ENCODE results near the gene KCNK15.

Gene KCNK15

DNA sequence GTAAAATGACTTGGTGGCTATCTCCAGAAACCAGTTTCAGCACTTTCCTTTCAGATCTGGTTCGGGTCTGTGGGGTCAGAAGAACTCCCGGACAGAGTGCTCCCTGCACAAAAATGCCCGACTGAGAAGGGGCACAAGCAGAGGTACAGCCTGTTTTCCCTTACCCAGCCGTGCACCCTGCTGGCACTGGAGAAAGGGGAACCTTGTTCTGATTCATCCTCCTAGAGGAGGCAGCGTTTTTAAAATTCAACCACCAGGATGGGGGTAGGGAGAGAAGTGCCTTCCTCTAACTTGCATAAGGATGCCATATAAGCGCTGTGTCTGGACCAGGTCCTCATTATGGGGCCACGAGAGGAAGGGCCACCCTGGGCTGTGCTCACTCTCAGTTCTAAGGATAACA, 47.1 kb downstream of the KCNK15 start:
- no peak for DNase-seq

DNA sequence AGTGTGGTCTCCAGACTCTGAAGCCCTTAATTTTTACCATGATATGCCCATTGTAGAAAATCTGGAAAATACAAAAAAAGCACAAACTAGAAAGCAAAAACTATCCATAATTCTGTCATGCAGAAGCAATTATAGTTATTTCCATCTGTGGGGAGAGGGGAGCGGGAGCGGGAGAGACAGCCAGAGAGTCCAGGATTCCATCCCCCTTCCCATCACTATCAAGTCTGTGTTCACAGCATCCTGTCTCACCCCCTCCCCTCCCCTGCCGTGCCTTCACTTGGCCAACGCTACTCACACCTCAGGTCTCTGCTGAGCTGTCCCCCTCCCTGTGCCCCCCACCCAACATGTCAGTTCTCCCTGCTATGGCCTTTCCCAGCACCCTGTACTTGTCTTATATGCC, 50.2 kb downstream of the KCNK15 start:
- no peak for DNase-seq

DNA sequence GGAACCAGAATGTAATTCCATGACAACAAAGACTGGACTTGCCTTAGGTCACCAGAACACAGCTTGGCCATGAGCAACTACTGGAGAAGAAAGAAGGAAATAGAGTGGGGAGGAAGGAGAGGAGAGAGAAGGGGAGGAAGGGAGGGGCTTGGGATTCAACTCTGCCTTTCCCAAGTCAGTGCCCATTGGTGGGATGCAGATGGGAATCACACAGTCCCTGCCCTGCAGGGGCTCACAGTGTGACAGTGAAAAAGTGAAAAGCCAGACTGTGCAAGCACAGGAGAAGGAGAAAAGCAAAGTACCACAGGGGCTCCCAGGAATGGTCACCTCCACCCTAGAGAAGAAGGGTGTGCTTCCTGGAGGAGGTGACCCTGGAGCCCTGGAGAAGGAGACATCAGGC, 50.6 kb downstream of the KCNK15 start:
- no peak for DNase-seq

DNA sequence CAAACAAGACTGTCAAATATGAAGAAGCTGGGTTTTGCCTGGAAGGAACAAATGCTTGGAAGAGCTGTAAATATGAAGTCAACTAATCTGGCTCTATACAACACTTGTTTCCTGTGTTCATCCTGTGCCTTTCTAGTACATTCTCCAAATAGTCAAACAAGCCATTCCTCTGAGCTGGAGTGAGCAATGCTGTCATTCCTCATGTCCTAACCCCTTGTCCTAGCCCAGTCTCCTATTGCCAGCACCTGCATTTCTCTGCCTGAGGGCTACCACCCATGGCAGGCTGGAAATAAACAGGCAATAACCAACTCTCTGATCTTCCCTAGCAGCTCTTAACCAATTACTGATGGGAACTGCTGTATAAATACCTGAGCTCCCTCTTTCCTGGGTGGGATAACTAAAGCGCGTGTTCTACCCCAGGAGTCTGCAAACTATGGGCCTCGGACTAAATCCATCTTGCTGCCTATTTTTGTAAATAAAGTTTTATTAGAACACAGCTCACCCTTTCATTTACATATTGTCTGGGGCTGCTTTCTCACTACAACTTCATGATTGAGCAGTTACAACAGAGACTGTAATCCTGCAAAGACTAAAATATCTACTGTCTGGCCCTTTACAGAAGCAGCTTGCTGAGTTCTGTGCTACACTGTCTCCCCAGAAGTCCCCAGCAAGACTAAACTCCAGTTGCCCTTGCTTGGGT, 51.2 kb downstream of the KCNK15 start:
- DNase-seq = no peak

DNA sequence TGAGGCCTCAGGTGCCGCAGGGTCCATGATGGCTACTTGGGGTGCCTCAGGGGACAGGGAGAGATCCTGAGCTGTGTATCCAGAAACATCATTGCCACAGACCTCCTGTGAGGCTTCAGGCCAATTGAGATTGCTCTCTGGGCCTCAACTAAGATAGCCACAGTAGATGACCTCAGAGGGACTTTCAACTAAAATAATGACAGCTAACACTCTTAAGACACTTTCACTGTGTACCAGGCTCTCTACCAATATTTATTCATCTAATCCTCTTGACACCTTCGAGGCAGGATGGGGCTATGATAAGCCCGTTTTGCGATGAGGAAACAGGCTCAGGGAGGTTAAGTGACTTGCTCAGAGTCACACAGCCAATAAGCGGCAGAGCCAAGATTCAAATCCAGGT, 54.0 kb downstream of the KCNK15 start:
- DNase-seq = no peak

DNA sequence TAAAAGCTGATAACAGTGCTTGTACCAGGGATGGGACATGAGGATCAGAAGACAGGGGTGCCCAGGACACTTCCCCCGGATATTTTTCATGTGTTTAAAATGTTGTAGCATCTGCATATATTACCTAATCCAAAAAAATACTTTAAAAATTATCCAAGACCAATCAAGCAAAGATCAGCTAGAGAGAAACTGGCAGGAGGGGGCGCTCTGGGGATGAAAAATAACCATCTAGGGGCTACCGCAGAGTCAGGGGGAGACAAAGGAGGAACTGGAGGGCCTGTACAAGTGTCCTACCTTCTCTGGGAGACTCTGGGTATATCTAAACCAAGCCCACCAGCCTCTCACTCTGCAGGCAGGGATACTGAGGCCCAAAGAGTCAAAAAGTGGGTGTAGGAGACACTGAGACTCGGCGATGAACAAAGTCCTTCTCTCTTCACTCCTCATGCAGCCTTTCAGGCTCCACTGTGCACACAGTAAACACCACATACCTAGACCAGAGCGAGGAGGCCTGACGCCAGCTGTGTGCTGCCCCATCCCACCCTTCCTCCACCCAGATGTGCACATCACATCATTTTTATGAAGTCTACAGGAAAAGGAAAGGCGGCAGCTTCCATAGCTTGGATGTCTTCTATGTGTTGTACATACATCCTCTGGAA, 54.9 kb downstream of the KCNK15 start:
- no peak for DNase-seq

Data from CD4-positive, alpha-beta T cell treated with Interleukin-1 beta for 1 hour (primary cell).